HL-60 (cell line): ENCODE measurements around the gene C6orf120.

Experiments
- DNase-seq, 2 experiments: peaks; one replicate each; pipeline ENCODE4 v3.0.0-alpha.2; 2010 to 2020; ENCODE audit warnings: low read depth in 1 of 2, low spot score in 1 of 2
- H3K27ac ChIP-seq: fragments of 250-450 bp; sonication (Bioruptor Pico); replicated peaks from 2 replicates; pipeline ENCODE4 v1.5.1; 2020; ENCODE audit warnings: mild to moderate bottlenecking, moderate library complexity
- H3K27me3 ChIP-seq: fragments of 250-450 bp; sonication (Bioruptor Pico); 2 replicates; pipeline ENCODE4 v1.5.1; 2021; ENCODE audit warnings: mild to moderate bottlenecking, moderate library complexity; ENCODE audit not compliant: insufficient read depth, poor library complexity, severe bottlenecking
- H3K4me3 ChIP-seq: replicated peaks from 2 replicates; pipeline ENCODE4 v1.5.1; 2011; ENCODE audit warnings: mild to moderate bottlenecking, control low read depth, low read length; ENCODE audit not compliant: insufficient read depth
- GABPA ChIP-seq: IDR thresholded peaks from 2 replicates; pipeline ENCODE4 v1.6.1; 2012; ENCODE audit warnings: low read depth
- POLR2AphosphoS5 ChIP-seq: IDR thresholded peaks from 2 replicates; pipeline ENCODE4 v1.6.1; 2012; ENCODE audit warnings: low read depth
- SPI1 ChIP-seq: IDR thresholded peaks from 2 replicates; pipeline ENCODE4 v1.6.1; 2012; ENCODE audit warnings: low read depth, mild to moderate bottlenecking, borderline replicate concordance
- TF ChIP-seq, protein P1 (sequence below): IDR thresholded peaks from one replicate; pipeline ENCODE4 v1.5.1; 2011; ENCODE audit warnings: low read length, control low read depth, inconsistent platforms; ENCODE audit not compliant: insufficient read depth
- TF ChIP-seq, protein P2 (sequence below): IDR thresholded peaks from 2 replicates; pipeline ENCODE4 v1.6.1; 2012; ENCODE audit warnings: low read depth; ENCODE audit not compliant: insufficient replicate concordance

Gene C6orf120

DNA sequence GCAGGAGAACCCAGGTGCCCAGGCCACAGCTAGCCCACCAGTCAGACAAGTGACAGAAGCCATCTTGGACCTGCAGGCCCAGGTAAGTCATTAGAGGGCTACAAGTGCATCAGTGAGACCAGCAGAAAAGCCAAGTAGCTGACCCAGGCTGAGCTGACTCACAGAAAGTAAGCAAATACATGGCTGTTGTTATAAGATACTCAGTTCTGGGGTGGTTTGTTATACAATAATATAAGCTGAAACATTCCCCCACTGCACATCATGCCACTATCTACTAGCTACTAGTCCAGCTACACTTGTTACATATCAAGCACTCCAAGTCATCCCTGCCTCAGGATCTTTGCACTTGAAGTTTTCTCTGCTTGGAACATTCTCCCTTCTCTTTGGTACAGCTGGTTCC is 39.4 kb downstream of the C6orf120 start:
- no peak overlapping the region for H3K4me3 ChIP-seq
- TF ChIP-seq POLR2AphosphoS5: no peak
- TF ChIP-seq, protein P1, sequence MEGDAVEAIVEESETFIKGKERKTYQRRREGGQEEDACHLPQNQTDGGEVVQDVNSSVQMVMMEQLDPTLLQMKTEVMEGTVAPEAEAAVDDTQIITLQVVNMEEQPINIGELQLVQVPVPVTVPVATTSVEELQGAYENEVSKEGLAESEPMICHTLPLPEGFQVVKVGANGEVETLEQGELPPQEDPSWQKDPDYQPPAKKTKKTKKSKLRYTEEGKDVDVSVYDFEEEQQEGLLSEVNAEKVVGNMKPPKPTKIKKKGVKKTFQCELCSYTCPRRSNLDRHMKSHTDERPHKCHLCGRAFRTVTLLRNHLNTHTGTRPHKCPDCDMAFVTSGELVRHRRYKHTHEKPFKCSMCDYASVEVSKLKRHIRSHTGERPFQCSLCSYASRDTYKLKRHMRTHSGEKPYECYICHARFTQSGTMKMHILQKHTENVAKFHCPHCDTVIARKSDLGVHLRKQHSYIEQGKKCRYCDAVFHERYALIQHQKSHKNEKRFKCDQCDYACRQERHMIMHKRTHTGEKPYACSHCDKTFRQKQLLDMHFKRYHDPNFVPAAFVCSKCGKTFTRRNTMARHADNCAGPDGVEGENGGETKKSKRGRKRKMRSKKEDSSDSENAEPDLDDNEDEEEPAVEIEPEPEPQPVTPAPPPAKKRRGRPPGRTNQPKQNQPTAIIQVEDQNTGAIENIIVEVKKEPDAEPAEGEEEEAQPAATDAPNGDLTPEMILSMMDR: no peak
- no peak for TF ChIP-seq SPI1
- TF ChIP-seq, protein P2, sequence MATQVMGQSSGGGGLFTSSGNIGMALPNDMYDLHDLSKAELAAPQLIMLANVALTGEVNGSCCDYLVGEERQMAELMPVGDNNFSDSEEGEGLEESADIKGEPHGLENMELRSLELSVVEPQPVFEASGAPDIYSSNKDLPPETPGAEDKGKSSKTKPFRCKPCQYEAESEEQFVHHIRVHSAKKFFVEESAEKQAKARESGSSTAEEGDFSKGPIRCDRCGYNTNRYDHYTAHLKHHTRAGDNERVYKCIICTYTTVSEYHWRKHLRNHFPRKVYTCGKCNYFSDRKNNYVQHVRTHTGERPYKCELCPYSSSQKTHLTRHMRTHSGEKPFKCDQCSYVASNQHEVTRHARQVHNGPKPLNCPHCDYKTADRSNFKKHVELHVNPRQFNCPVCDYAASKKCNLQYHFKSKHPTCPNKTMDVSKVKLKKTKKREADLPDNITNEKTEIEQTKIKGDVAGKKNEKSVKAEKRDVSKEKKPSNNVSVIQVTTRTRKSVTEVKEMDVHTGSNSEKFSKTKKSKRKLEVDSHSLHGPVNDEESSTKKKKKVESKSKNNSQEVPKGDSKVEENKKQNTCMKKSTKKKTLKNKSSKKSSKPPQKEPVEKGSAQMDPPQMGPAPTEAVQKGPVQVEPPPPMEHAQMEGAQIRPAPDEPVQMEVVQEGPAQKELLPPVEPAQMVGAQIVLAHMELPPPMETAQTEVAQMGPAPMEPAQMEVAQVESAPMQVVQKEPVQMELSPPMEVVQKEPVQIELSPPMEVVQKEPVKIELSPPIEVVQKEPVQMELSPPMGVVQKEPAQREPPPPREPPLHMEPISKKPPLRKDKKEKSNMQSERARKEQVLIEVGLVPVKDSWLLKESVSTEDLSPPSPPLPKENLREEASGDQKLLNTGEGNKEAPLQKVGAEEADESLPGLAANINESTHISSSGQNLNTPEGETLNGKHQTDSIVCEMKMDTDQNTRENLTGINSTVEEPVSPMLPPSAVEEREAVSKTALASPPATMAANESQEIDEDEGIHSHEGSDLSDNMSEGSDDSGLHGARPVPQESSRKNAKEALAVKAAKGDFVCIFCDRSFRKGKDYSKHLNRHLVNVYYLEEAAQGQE: no peak
- no peak for TF ChIP-seq GABPA
- H3K27ac ChIP-seq: no peak overlapping the region
- H3K27me3 ChIP-seq: no peaks in the 10 kb centered on the region
- DNase-seq: no peak

DNA sequence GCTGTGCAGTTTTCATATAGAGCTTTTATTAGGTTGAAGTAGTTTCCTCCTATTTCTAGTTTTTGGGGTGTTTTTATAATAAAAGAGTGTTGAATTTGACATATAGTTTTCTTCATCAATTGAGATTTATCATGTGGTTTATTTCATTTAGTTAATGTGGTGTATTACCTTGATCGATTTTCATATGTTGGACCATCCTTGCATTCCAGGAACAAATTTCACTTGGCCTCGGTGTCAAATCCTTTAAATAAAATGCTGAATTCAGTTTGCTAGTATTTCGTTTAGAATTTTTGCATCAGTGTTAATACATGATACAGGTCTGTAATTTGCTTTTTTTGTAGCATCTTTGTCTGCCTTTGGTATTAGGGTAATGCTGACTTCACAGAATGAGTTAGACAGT is 43.5 kb downstream of the C6orf120 start:
- Histone ChIP-seq H3K27me3 (no peaks in the 10 kb centered on the region), H3K27ac (no peak overlapping the region), H3K4me3 (no peak overlapping the region)
- TF ChIP-seq, protein P1: no peak
- TF ChIP-seq GABPA (no peak), SPI1 (no peak), POLR2AphosphoS5 (no peak)
- TF ChIP-seq, protein P2: no peak
- no peak for DNase-seq

DNA sequence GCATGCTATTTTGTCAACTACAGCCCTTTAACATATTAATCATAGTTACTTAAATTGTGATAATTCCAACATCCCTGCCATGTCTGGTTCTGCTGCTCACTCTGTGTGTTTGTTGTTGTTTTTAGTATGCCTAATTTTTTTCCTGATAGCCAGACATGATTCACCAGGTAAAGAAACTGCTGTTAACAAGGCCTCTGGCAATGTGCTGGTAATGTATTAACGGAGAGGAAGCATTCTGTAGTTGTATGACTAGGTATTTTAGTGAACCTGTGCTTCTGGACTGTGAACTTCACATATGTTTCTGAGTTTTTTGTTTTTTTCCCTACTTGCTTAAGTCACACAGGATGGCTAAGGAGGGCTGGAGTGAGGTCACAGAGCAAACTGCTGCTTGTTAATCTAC is 44.6 kb downstream of the C6orf120 start:
- Histone ChIP-seq H3K4me3 (no peak overlapping the region), H3K27me3 (no peaks in the 10 kb centered on the region), H3K27ac (no peak overlapping the region)
- no peak for DNase-seq
- no peak for TF ChIP-seq POLR2AphosphoS5
- TF ChIP-seq, protein P1: no peak
- TF ChIP-seq GABPA: no peak
- TF ChIP-seq, protein P2: no peak
- TF ChIP-seq SPI1: no peak
